H4 (cell line): ENCODE measurements around the gene SLC38A2. TPM values are rescaled to one million over a fixed set of nuclear protein-coding genes. Genes with fewer than 3 reads are reported as not detected.

ENCODE experiments used
- DNase-seq: peaks from one replicate; pipeline ENCODE4 v3.0.0-alpha.2; 2015; ENCODE audit warnings: low spot score
- total RNA-seq: library from RNA; depleted of rRNA; stranded (reverse); fragments of >200 nt; shearing (Covaris generic); gene quantifications from 2 replicates; pipeline ENCODE4 v1.2.3, GENCODE V29; 2014

SLC38A2 gene
- total RNA-seq, 1 experiment from 2014 or later = 263 TPM

GRCh38 chr12:46395388-46395787 lies 22.8 kb upstream of the SLC38A2 start:
- DNase-seq = no peak

GRCh38 chr12:46391630-46392029 lies 19.1 kb upstream of the SLC38A2 start:
- DNase-seq = no peak

- no peak for DNase-seq
Measured at GRCh38 chr12:46390881-46391280, 18.3 kb upstream of the SLC38A2 start.

GRCh38 chr12:46390304-46390703 lies 17.7 kb upstream of the SLC38A2 start:
- no peak for DNase-seq

GRCh38 chr12:46389031-46389616 lies 16.6 kb upstream of the SLC38A2 start:
- DNase-seq = no peak

GRCh38 chr12:46388427-46389021 lies 16.0 kb upstream of the SLC38A2 start:
- no peak for DNase-seq

GRCh38 chr12:46387670-46388069 lies 15.1 kb upstream of the SLC38A2 start:
- no peak for DNase-seq

GRCh38 chr12:46386877-46387629 lies 14.5 kb upstream of the SLC38A2 start:
- no peak for DNase-seq

- DNase-seq = peak; percentile 69
Measured at GRCh38 chr12:46386360-46386867, 13.8 kb upstream of the SLC38A2 start.

- DNase-seq = no peak
Measured at GRCh38 chr12:46385438-46385837, 12.9 kb upstream of the SLC38A2 start.

- DNase-seq = no peak
Measured at GRCh38 chr12:46384451-46385309, 12.1 kb upstream of the SLC38A2 start.

GRCh38 chr12:46383654-46384450 lies 11.3 kb upstream of the SLC38A2 start:
- DNase-seq = peak; percentile 72

GRCh38 chr12:46382964-46383653 lies 10.5 kb upstream of the SLC38A2 start:
- DNase-seq = peak; percentile 94

- DNase-seq = no peak
Measured at GRCh38 chr12:46382408-46382963, 9.9 kb upstream of the SLC38A2 start.

- no peak for DNase-seq
Measured at GRCh38 chr12:46380881-46381280, 8.3 kb upstream of the SLC38A2 start.

- DNase-seq = no peak
Measured at GRCh38 chr12:46380022-46380796, 7.6 kb upstream of the SLC38A2 start.

- DNase-seq = no peak
Measured at GRCh38 chr12:46379352-46379751, 6.8 kb upstream of the SLC38A2 start.

GRCh38 chr12:46378530-46378929 lies 6.0 kb upstream of the SLC38A2 start:
- no peak for DNase-seq

GRCh38 chr12:46377678-46378077 lies 5.1 kb upstream of the SLC38A2 start:
- DNase-seq = no peak
